Panc1 (cell line): ENCODE results near the gene CCM2. TPM values are rescaled to one million over a fixed set of nuclear protein-coding genes. Genes with fewer than 3 reads are reported as not detected.

Experiments
- ATAC-seq: fragments of 200-7000 bp; cut with Tn5 transposase; 2 replicates; pipeline ENCODE4 v1.9.1; 2020; ENCODE audit warnings: mild to moderate bottlenecking, moderate library complexity
- BruUV-seq: library from RNA; stranded (reverse); fragments of 400-500 nt; replicated peaks from 2 replicates; lab custom pipeline; 2021; lab: Mats Ljungman, UMichigan
- CTCF ChIA-PET: fragments of 300-600 bp; sonication (Branson Sonifier 250); formaldehyde crosslinking; loops from one replicate; lab custom pipeline; 2022; ENCODE audit warnings: antibody characterized with exemption; lab: Charles Lee
- POLR2A ChIA-PET: fragments of 300-600 bp; sonication (Branson Sonifier 250); formaldehyde crosslinking; loops from one replicate; lab custom pipeline; 2022; ENCODE audit warnings: antibody characterized with exemption; lab: Charles Lee
- DNase-seq: peaks from one replicate; pipeline ENCODE4 v3.0.0-alpha.2; 2010; ENCODE audit warnings: low read depth, low spot score
- H3K27ac ChIP-seq: 2 replicates; pipeline ENCODE4 v1.5.1; 2011; ENCODE audit warnings: mild to moderate bottlenecking, low read length, inconsistent platforms
- H3K27me3 ChIP-seq: fragments of 200-500 bp; sonication (Bioruptor generic); 2 replicates; pipeline ENCODE4 v1.6.0; 2014; ENCODE audit warnings: low read length, inconsistent platforms; ENCODE audit not compliant: control insufficient read depth, insufficient read depth
- H3K36me3 ChIP-seq: fragments of 200-500 bp; sonication (Bioruptor generic); 2 replicates; pipeline ENCODE4 v1.5.1; 2014; ENCODE audit warnings: inconsistent platforms, mild to moderate bottlenecking, low read length, moderate library complexity; ENCODE audit not compliant: control insufficient read depth, insufficient read depth
- H3K4me1 ChIP-seq: 2 replicates; pipeline ENCODE4 v1.5.1; 2011; ENCODE audit warnings: inconsistent platforms, mild to moderate bottlenecking, low read length, moderate library complexity; ENCODE audit not compliant: control insufficient read depth, insufficient read depth
- H3K4me3 ChIP-seq, 2 experiments: 2 replicates each; pipeline ENCODE4 v1.5.1; 2011 to 2012; ENCODE audit warnings: low read depth in 2 of 2, low read length in 2 of 2, mild to moderate bottlenecking in 2 of 2, inconsistent platforms in 1 of 2, moderate library complexity in 1 of 2
- H3K9me3 ChIP-seq: fragments of 200-500 bp; sonication (Bioruptor generic); 2 replicates; pipeline ENCODE4 v1.5.1; 2014; ENCODE audit warnings: low read depth, mild to moderate bottlenecking, inconsistent platforms, low read length, moderate library complexity; ENCODE audit not compliant: control insufficient read depth, insufficient read depth
- CTCF ChIP-seq: fragments of 450-650 bp; IDR thresholded peaks from 2 replicates; pipeline ENCODE4 v1.5.1; 2017; ENCODE audit warnings: mild to moderate bottlenecking
- POLR2AphosphoS5 ChIP-seq: IDR thresholded peaks from 2 replicates; pipeline ENCODE4 v1.6.1; 2012; ENCODE audit warnings: mild to moderate bottlenecking, low read depth, low read length, moderate library complexity
- REST ChIP-seq, 2 experiments: IDR thresholded peaks; 2 replicates each; pipeline ENCODE4 v1.6.1; 2011 to 2012; ENCODE audit warnings: low read depth in 2 of 2, control low read depth in 1 of 2, low read length in 1 of 2, mild to moderate bottlenecking in 1 of 2, moderate library complexity in 1 of 2; ENCODE audit not compliant: insufficient read depth in 1 of 2
- SIN3A ChIP-seq: IDR thresholded peaks from 2 replicates; pipeline ENCODE4 v1.6.1; 2012; ENCODE audit warnings: low read depth, mild to moderate bottlenecking, low read length, moderate library complexity, borderline replicate concordance; ENCODE audit not compliant: insufficient read depth
- TCF7L2 ChIP-seq: IDR thresholded peaks from 2 replicates; pipeline ENCODE4 v1.6.1; 2011; ENCODE audit warnings: mild to moderate bottlenecking, low read depth, low read length, inconsistent platforms
- in situ Hi-C: cut with HindIII; loops from 2 replicates; pipeline ENCODE4 v1.10.0; 2016; ENCODE audit warnings: low sequenced_read_pairs, low pct_unique_long_range_greater_than_20kb
- intact Hi-C: fragments of 100-400 bp; cut with micrococcal nuclease; formaldehyde crosslinking; loops from one replicate; pipeline ENCODE4 v1.10.0; 2022; ENCODE audit not compliant: unreplicated experiment
- total RNA-seq: library from RNA; stranded (reverse); gene quantifications from one replicate; pipeline ENCODE4 v1.2.1, GENCODE V29; 2021; ENCODE audit not compliant: unreplicated experiment

The CCM2 gene
- total RNA-seq, 1 experiment from 2014 or later, result 97.1 TPM

- Histone ChIP-seq H3K27ac (no peak overlapping the region), H3K9me3 (no peaks in the 10 kb centered on the region), H3K4me1 (no peaks in the 10 kb centered on the region), H3K4me3 (no peak overlapping the region), H3K27me3 (no peaks in the 10 kb centered on the region), H3K36me3 (no peaks in the 10 kb centered on the region)
- no TSS peak for BruUV-seq
- in situ Hi-C loops (no loop called here), intact Hi-C loops (no loop called here)
- ChIA-PET POLR2A (no interaction called here), CTCF (no interaction called here)
- no peak for ATAC-seq
- no peak for DNase-seq
- no peak for TF ChIP-seq REST (IDR thresholded peaks at IDR 0.05; ENCODE audit: insufficient read depth in 1 of 2, low read depth in 2 of 2, low read length in 1 of 2)
- TF ChIP-seq SIN3A, result no peak
- TF ChIP-seq POLR2AphosphoS5, result no peak
- TF ChIP-seq CTCF, result no peak
- no peak for TF ChIP-seq TCF7L2
Observed at GRCh38 chr7:45053401-45053800, 53.4 kb downstream of the CCM2 start.

- CTCF ChIA-PET, result interaction anchor here (0.6 kb wide), 1 partner anchor 187 kb away, joined by 4 read pairs; no protein-coding TSS in a partner anchor
- in situ Hi-C loops (no loop called here), intact Hi-C loops (no loop called here)
Observed at GRCh38 chr7:45053941-45054340, 53.9 kb downstream of the CCM2 start.

GRCh38 chr7:45054442-45054841 is 54.4 kb downstream of the CCM2 start:
- POLR2A ChIA-PET, result interaction anchor here (0.6 kb wide), 1 partner anchor 52 kb away, joined by 3 read pairs; no protein-coding TSS in a partner anchor
- no peak for DNase-seq
- no peak overlapping the region for H3K27ac ChIP-seq
- intact Hi-C loops (no loop called here), in situ Hi-C loops (no loop called here)
- CTCF ChIA-PET, result interaction anchor here (0.6 kb wide), 1 partner anchor 187 kb away, joined by 4 read pairs; no protein-coding TSS in a partner anchor
- no peaks in the 10 kb centered on the region for H3K9me3 ChIP-seq
- no peaks in the 10 kb centered on the region for H3K36me3 ChIP-seq
- no peaks in the 10 kb centered on the region for H3K4me1 ChIP-seq
- no TSS peak for BruUV-seq
- no peak for TF ChIP-seq REST (IDR thresholded peaks at IDR 0.05; ENCODE audit: insufficient read depth in 1 of 2, low read depth in 2 of 2, low read length in 1 of 2)
- no peak for TF ChIP-seq SIN3A
- TF ChIP-seq POLR2AphosphoS5, result no peak
- TF ChIP-seq CTCF, result no peak
- TF ChIP-seq TCF7L2, result no peak
- no peak overlapping the region for H3K4me3 ChIP-seq
- H3K27me3 ChIP-seq, result no peaks in the 10 kb centered on the region
- ATAC-seq, result no peak

More at GRCh38 chr7:45053941-45054340, 53.9 kb downstream of the CCM2 start:
- no TSS peak for BruUV-seq
- Histone ChIP-seq H3K36me3 (no peaks in the 10 kb centered on the region), H3K4me3 (no peak overlapping the region), H3K27me3 (no peaks in the 10 kb centered on the region), H3K27ac (no peak overlapping the region), H3K4me1 (no peaks in the 10 kb centered on the region), H3K9me3 (no peaks in the 10 kb centered on the region)
- POLR2A ChIA-PET, result interaction anchor here (0.6 kb wide), 1 partner anchor 52 kb away, joined by 3 read pairs; no protein-coding TSS in a partner anchor
- DNase-seq, result no peak
- TF ChIP-seq POLR2AphosphoS5 (no peak), TCF7L2 (no peak)
- ATAC-seq, result no peak
